Activated T-helper 1 cell treated with anti-CD3 and anti-CD28 coated beads, Interleukin-12 subunit alpha, Interleukin-12 subunit beta, Interleukin-2, Interleukin-4 antibody, amounts not matched to agents 30 ng/mL and 10 ng/mL and 1 ng/mL, durations not matched to agents 14 hours and 24 hours and 36 hours (primary cell): ENCODE data around the gene MAP4K1. TPM values are rescaled to one million over a fixed set of nuclear protein-coding genes. Genes with fewer than 3 reads are reported as not detected.
"Not testable (repeated sequence)": the region's sequence is repeated elsewhere in the genome, so short reads cannot be mapped to it uniquely, and the experiment has no call there.

Experiments
- DNase-seq: peaks from one replicate; pipeline ENCODE4 v3.0.0; 2021; ENCODE audit warnings: low spot score
- H3K27ac Mint-ChIP-seq: one replicate; pipeline ENCODE4 v1.8.0; 2021; ENCODE audit warnings: mild to moderate bottlenecking, mixed read lengths
- H3K27me3 Mint-ChIP-seq: one replicate; pipeline ENCODE4 v1.8.0; 2022; ENCODE audit warnings: mild to moderate bottlenecking, moderate library complexity, mixed read lengths; ENCODE audit not compliant: insufficient read depth
- H3K36me3 Mint-ChIP-seq: one replicate; pipeline ENCODE4 v1.8.0; 2021; ENCODE audit warnings: low read depth, mixed read lengths
- H3K4me1 Mint-ChIP-seq: one replicate; pipeline ENCODE4 v1.8.0; 2021; ENCODE audit warnings: low read depth, mixed read lengths
- H3K4me3 Mint-ChIP-seq: one replicate; pipeline ENCODE4 v1.8.0; 2021; ENCODE audit warnings: mild to moderate bottlenecking, moderate library complexity, mixed read lengths
- H3K9me3 Mint-ChIP-seq: one replicate; pipeline ENCODE4 v1.8.0; 2021; ENCODE audit warnings: mixed read lengths
- intact Hi-C: fragments of 100-400 bp; cut with micrococcal nuclease; formaldehyde crosslinking; loops from one replicate; pipeline ENCODE4 v1.15.1; 2024
- total RNA-seq: library from RNA; stranded (reverse); gene quantifications from 2 replicates; pipeline ENCODE4 v1.2.3, GENCODE V29; 2022

Gene MAP4K1
- total RNA-seq, 1 donor from 2014 or later, result 182 TPM

- peaks cover 39% of the 10 kb centered on the region for H3K4me1 Mint-ChIP-seq
- peak overlapping the region; percentile 82 for H3K27ac Mint-ChIP-seq
- H3K36me3 Mint-ChIP-seq, result peaks cover 16% of the 10 kb centered on the region
- H3K9me3 Mint-ChIP-seq, result no peaks in the 10 kb centered on the region
- no peak for DNase-seq
- H3K27me3 Mint-ChIP-seq, result no peaks in the 10 kb centered on the region
- peak overlapping the region; percentile 94 for H3K4me3 Mint-ChIP-seq
- intact Hi-C loops, result loop anchor here (1.0 to 5.0 kb wide), 9 partner anchors 7 to 282 kb away; partner anchors contain the start of genes ECH1, EIF3K, MRPS12 and NFKBIB
Observed at GRCh38 chr19:38647966-38648768, 30.4 kb upstream of the MAP4K1 start.

GRCh38 chr19:38647368-38647965 is 29.7 kb upstream of the MAP4K1 start, which contains the start of gene ACTN4:
Gene ACTN4 (plus strand): TSS chr19:38647649. CDS start chr19:38647746, 97 bp downstream.
- peaks cover 15% of the 10 kb centered on the region for H3K36me3 Mint-ChIP-seq
- peak within 1 kb of the TSS; percentile 82 for H3K27ac Mint-ChIP-seq
- no peaks in the 10 kb centered on the region for H3K9me3 Mint-ChIP-seq
- intact Hi-C loops, result loop anchor here (1.0 to 5.0 kb wide), 9 partner anchors 8 to 283 kb away; partner anchors contain the start of genes ECH1, EIF3K, MRPS12 and NFKBIB
- no peaks in the 10 kb centered on the region for H3K27me3 Mint-ChIP-seq
- H3K4me3 Mint-ChIP-seq, result peak within 1 kb of the TSS; percentile 94
- H3K4me1 Mint-ChIP-seq, result peaks cover 38% of the 10 kb centered on the region
- peak; percentile 100 for DNase-seq

- Mint-ChIP-seq H3K4me3 (no peak overlapping the region), H3K36me3 (peaks cover 14% of the 10 kb centered on the region)
- intact Hi-C loops, result loop anchor here (5.0 kb wide), 1 partner anchor 38 kb away; no protein-coding TSS in a partner anchor
Observed at GRCh38 chr19:38644719-38645118, 27.0 kb upstream of the MAP4K1 start.

GRCh38 chr19:38642176-38642575 is 24.4 kb upstream of the MAP4K1 start:
- Mint-ChIP-seq H3K9me3 (no peaks in the 10 kb centered on the region), H3K27ac (no peak overlapping the region)
- intact Hi-C loops, result no loop called here

More at GRCh38 chr19:38644719-38645118, 27.0 kb upstream of the MAP4K1 start:
- DNase-seq, result no peak
- Mint-ChIP-seq H3K4me1 (peaks cover 20% of the 10 kb centered on the region), H3K27me3 (no peaks in the 10 kb centered on the region), H3K9me3 (no peaks in the 10 kb centered on the region), H3K27ac (no peak overlapping the region)

GRCh38 chr19:38640368-38640767 is 22.6 kb upstream of the MAP4K1 start:
- Mint-ChIP-seq H3K27ac (no peak overlapping the region), H3K4me1 (peaks cover 26% of the 10 kb centered on the region), H3K4me3 (no peak overlapping the region), H3K9me3 (no peaks in the 10 kb centered on the region), H3K36me3 (peaks cover 10% of the 10 kb centered on the region), H3K27me3 (no peaks in the 10 kb centered on the region)
- no peak for DNase-seq
- intact Hi-C loops, result no loop called here

More at GRCh38 chr19:38642176-38642575, 24.4 kb upstream of the MAP4K1 start:
- no peaks in the 10 kb centered on the region for H3K27me3 Mint-ChIP-seq
- H3K4me3 Mint-ChIP-seq, result no peak overlapping the region
- DNase-seq, result no peak
- peaks cover 9% of the 10 kb centered on the region for H3K4me1 Mint-ChIP-seq
- peaks cover 6% of the 10 kb centered on the region for H3K36me3 Mint-ChIP-seq

- Mint-ChIP-seq H3K9me3 (no peaks in the 10 kb centered on the region), H3K4me3 (no peak overlapping the region), H3K4me1 (peaks cover 32% of the 10 kb centered on the region), H3K27me3 (no peaks in the 10 kb centered on the region), H3K36me3 (peaks cover 12% of the 10 kb centered on the region), H3K27ac (no peak overlapping the region)
- no peak for DNase-seq
- intact Hi-C loops, result no loop called here
Observed at GRCh38 chr19:38639679-38640078, 21.9 kb upstream of the MAP4K1 start.

GRCh38 chr19:38638461-38638860 is 20.7 kb upstream of the MAP4K1 start:
- H3K4me1 Mint-ChIP-seq, result peaks cover 36% of the 10 kb centered on the region
- intact Hi-C loops, result no loop called here
- H3K4me3 Mint-ChIP-seq, result no peak overlapping the region
- DNase-seq, result no peak
- peaks cover 15% of the 10 kb centered on the region for H3K36me3 Mint-ChIP-seq
- no peak overlapping the region for H3K27ac Mint-ChIP-seq
- no peaks in the 10 kb centered on the region for H3K9me3 Mint-ChIP-seq
- no peaks in the 10 kb centered on the region for H3K27me3 Mint-ChIP-seq

- Mint-ChIP-seq H3K4me3 (peak overlapping the region; percentile 4), H3K27ac (peak overlapping the region; percentile 58), H3K4me1 (peaks cover 36% of the 10 kb centered on the region), H3K36me3 (peaks cover 27% of the 10 kb centered on the region), H3K27me3 (no peaks in the 10 kb centered on the region), H3K9me3 (no peaks in the 10 kb centered on the region)
- no peak for DNase-seq
- intact Hi-C loops, result no loop called here
Observed at GRCh38 chr19:38635483-38636399, 18.0 kb upstream of the MAP4K1 start.

- Mint-ChIP-seq H3K4me1 (peaks cover 36% of the 10 kb centered on the region), H3K27me3 (no peaks in the 10 kb centered on the region), H3K9me3 (no peaks in the 10 kb centered on the region), H3K27ac (peak overlapping the region; percentile 83), H3K4me3 (peak overlapping the region; percentile 43), H3K36me3 (peaks cover 30% of the 10 kb centered on the region)
- peak; percentile 68 for DNase-seq
- intact Hi-C loops, result loop anchor here (1.0 kb wide), 4 partner anchors 16 to 233 kb away; partner anchors contain the start of gene EIF3K
Observed at GRCh38 chr19:38634757-38635482, 17.2 kb upstream of the MAP4K1 start.

GRCh38 chr19:38632476-38633213 is 14.9 kb upstream of the MAP4K1 start:
- Mint-ChIP-seq H3K27me3 (no peaks in the 10 kb centered on the region), H3K36me3 (peaks cover 37% of the 10 kb centered on the region), H3K4me1 (peaks cover 36% of the 10 kb centered on the region), H3K9me3 (no peaks in the 10 kb centered on the region), H3K4me3 (no peak overlapping the region), H3K27ac (no peak overlapping the region)
- intact Hi-C loops, result no loop called here
- no peak for DNase-seq

GRCh38 chr19:38631811-38632475 is 14.2 kb upstream of the MAP4K1 start:
- intact Hi-C loops, H3K4me3 Mint-ChIP-seq, H3K27ac Mint-ChIP-seq, H3K27me3 Mint-ChIP-seq, H3K9me3 Mint-ChIP-seq, DNase-seq: not testable (repeated sequence)
- peaks cover 37% of the 10 kb centered on the region for H3K36me3 Mint-ChIP-seq
- H3K4me1 Mint-ChIP-seq, result peaks cover 30% of the 10 kb centered on the region
